A549 (cell line): ENCODE measurements around the gene CNTNAP2. TPM values are rescaled to one million over a fixed set of nuclear protein-coding genes. Genes with fewer than 3 reads are reported as not detected.

ENCODE experiments used
- ATAC-seq, 2 experiments: fragments of 200-7000 bp in 1 of 2; fragments of >200 bp in 1 of 2; cut with Nextera tagmentation in 1 of 2; cut with Tn5 transposase in 1 of 2; 3 replicates each; pipeline versions ENCODE4 v1.8.0 to v1.9.1; 2018 to 2020; ENCODE audit warnings: mild to moderate bottlenecking in 1 of 2, moderate library complexity in 1 of 2
- CTCF ChIA-PET: fragments of 300-600 bp; sonication (Branson Sonifier 250); formaldehyde crosslinking; extraction: SDS; loops from one replicate; lab custom pipeline; 2021; ENCODE audit warnings: antibody characterized with exemption, inconsistent platforms; lab: Yijun Ruan, JAX
- POLR2A ChIA-PET: fragments of 350-600 bp; formaldehyde crosslinking; extraction: SDS; loops from one replicate; lab custom pipeline; 2021; ENCODE audit warnings: antibody characterized with exemption, inconsistent platforms; lab: Yijun Ruan, JAX
- DNase-seq, 2 experiments: peaks; one replicate each; pipeline versions ENCODE4 v3.0.0 to v3.0.0-alpha.2; 2011 to 2016; ENCODE audit warnings: low read depth in 1 of 2, low spot score in 1 of 2
- FAIRE-seq: peaks from 2 replicates; lab custom pipeline; 2011; peaks lifted over from hg19 to GRCh38; lab: Jason Lieb, UNC
- H3K27ac ChIP-seq, 2 experiments: fragments of >200 bp; sonication (Bioruptor Twin); formaldehyde crosslinking; 3 replicates each; pipeline ENCODE4 v1.5.1; 2016 to 2017
- H3K4me1 ChIP-seq: fragments of >200 bp; sonication (Bioruptor Twin); formaldehyde crosslinking; 3 replicates; pipeline ENCODE4 v1.6.1; 2016
- H3K4me2 ChIP-seq: fragments of >200 bp; sonication (Bioruptor Twin); formaldehyde crosslinking; 3 replicates; pipeline ENCODE4 v1.6.1; 2016
- H3K4me3 ChIP-seq: fragments of >200 bp; sonication (Bioruptor Twin); formaldehyde crosslinking; 3 replicates; pipeline ENCODE4 v1.5.1; 2016
- H3K9me3 ChIP-seq: fragments of >200 bp; sonication (Bioruptor Twin); formaldehyde crosslinking; 3 replicates; pipeline ENCODE4 v1.6.1; 2016
- CBX2 ChIP-seq: fragments of 200-600 bp; sonication (generic); IDR thresholded peaks from 2 replicates; pipeline ENCODE4 v1.6.1; 2016; ENCODE audit warnings: low read depth, mild to moderate bottlenecking, borderline replicate concordance
- CHD4 ChIP-seq: fragments of 200-600 bp; sonication (generic); IDR thresholded peaks from 2 replicates; pipeline ENCODE4 v1.6.1; 2016; ENCODE audit warnings: antibody characterized with exemption, mild to moderate bottlenecking, borderline replicate concordance
- EHF ChIP-seq: fragments of 250-450 bp; sonication (Bioruptor Pico); IDR thresholded peaks from 2 replicates; pipeline ENCODE4 v1.5.0; 2020; ENCODE audit warnings: mild to moderate bottlenecking
- EHMT2 ChIP-seq: fragments of 200-600 bp; sonication (generic); IDR thresholded peaks from 2 replicates; pipeline ENCODE4 v1.6.1; 2016; ENCODE audit warnings: antibody characterized with exemption, low read depth, mild to moderate bottlenecking, moderate library complexity
- EP300 ChIP-seq, 2 experiments: fragments of >200 bp; sonication (Bioruptor Twin); formaldehyde crosslinking; IDR thresholded peaks; 2 replicates in 1 of 2; 3 replicates in 1 of 2; pipeline ENCODE4 v1.6.1; 2016 to 2017
- FOSB ChIP-seq: fragments of 250-450 bp; sonication (Bioruptor Pico); IDR thresholded peaks from 2 replicates; pipeline ENCODE4 v1.5.0; 2020; ENCODE audit warnings: mild to moderate bottlenecking, moderate library complexity
- GATA3 ChIP-seq: IDR thresholded peaks from 2 replicates; pipeline ENCODE4 v1.6.1; 2012; ENCODE audit warnings: borderline replicate concordance
- HDAC2 ChIP-seq: fragments of 200-600 bp; sonication (generic); IDR thresholded peaks from 2 replicates; pipeline ENCODE4 v1.6.1; 2016
- HEYL ChIP-seq: fragments of 250-450 bp; sonication (Bioruptor Pico); IDR thresholded peaks from 2 replicates; pipeline ENCODE4 v1.8.0; 2021; ENCODE audit warnings: mild to moderate bottlenecking, moderate library complexity
- JUN ChIP-seq, 2 experiments: fragments of >200 bp; sonication (Bioruptor Twin); formaldehyde crosslinking; IDR thresholded peaks; 2 replicates in 1 of 2; 3 replicates in 1 of 2; pipeline ENCODE4 v1.6.1; 2016 to 2017
- JUNB ChIP-seq: fragments of >200 bp; sonication (Bioruptor Twin); formaldehyde crosslinking; IDR thresholded peaks from 2 replicates; pipeline ENCODE4 v1.6.1; 2016
- MAFK ChIP-seq: fragments of 450-650 bp; IDR thresholded peaks from 2 replicates; pipeline ENCODE4 v1.6.1; 2014; ENCODE audit not compliant: partially characterized antibody
- MAZ ChIP-seq: fragments of 150-350 bp; IDR thresholded peaks from 2 replicates; pipeline ENCODE4 v1.6.1; 2014; ENCODE audit warnings: antibody characterized with exemption, low read depth, low read length, borderline replicate concordance
- NFE2L2 ChIP-seq: fragments of 150-350 bp; conservative IDR thresholded peaks from 2 replicates; pipeline ENCODE4 v1.6.1; 2014; ENCODE audit warnings: low read length
- NR3C1 ChIP-seq: fragments of >200 bp; sonication (Bioruptor Twin); formaldehyde crosslinking; IDR thresholded peaks from 3 replicates; pipeline ENCODE4 v1.6.1; 2017
- PHF8 ChIP-seq: fragments of 200-600 bp; sonication (generic); IDR thresholded peaks from 2 replicates; pipeline ENCODE4 v1.6.1; 2016; ENCODE audit warnings: low read depth, mild to moderate bottlenecking, antibody characterized with exemption, moderate library complexity, borderline replicate concordance
- TFCP2L1 ChIP-seq: fragments of 250-450 bp; sonication (Bioruptor Pico); IDR thresholded peaks from 2 replicates; pipeline ENCODE4 v1.5.0; 2021; ENCODE audit warnings: mild to moderate bottlenecking
- WGBS: methylation state at CpG from one replicate; pipeline ENCODE4 v1.1.6; 2017; ENCODE audit errors: missing lambda C conversion rate; 5-methylcytosine and 5-hydroxymethylcytosine counted together
- polyA plus RNA-seq, 4 experiments: library from polyadenylated mRNA; depleted of rRNA in 3 of 4; stranded (reverse); fragments of >200 nt; fragmentation: RNase III in 1 of 4; extraction: RNeasy Plus Mini Kit Qiagen cat#74134 plus additional on column Dnase treatment in 1 of 4; gene quantifications; 2 replicates in 3 of 4; 3 replicates in 1 of 4; pipeline ENCODE4 v1.2.3, GENCODE V29; 2011 to 2017
- TF ChIP-seq, protein P1 (sequence below): IDR thresholded peaks from 2 replicates; pipeline ENCODE4 v1.6.1; 2012
- TF ChIP-seq, protein P2 (sequence below): fragments of 450-650 bp; IDR thresholded peaks from 2 replicates; pipeline ENCODE4 v1.6.1; 2014; ENCODE audit warnings: antibody characterized with exemption

The CNTNAP2 gene
- polyA plus RNA-seq, 2 of the 4 experiments (the other 2 are of a cell fraction), result 0.05 to 0.13 TPM

DNA sequence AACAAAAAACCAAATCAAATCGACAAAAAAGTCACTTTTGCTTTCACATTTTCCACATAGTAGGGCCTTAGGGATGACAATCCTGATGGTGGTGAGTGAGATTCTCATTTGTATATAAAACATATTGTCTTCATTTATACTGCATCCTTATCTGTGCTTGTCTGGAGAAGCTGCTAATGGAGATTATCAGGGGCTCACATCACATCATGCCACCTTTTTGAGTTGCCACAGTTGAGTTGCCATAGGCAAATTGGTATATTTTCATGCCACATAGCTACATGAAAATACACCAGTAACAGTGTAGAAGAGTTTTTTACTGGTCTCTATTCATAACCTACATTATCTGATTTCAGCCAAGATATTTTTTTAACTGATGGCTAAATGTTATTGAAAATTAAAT lies 85.3 kb downstream of the CNTNAP2 start:
- Histone ChIP-seq H3K4me1 (no peaks in the 10 kb centered on the region), H3K9me3 (no peaks in the 10 kb centered on the region), H3K27ac (no peak overlapping the region), H3K4me3 (no peak overlapping the region), H3K4me2 (no peak overlapping the region)
- DNase-seq (no peak), ATAC-seq (no peak), FAIRE-seq (no peak)
- ChIA-PET POLR2A (no interaction called here), CTCF (no interaction called here)
- no peak for TF ChIP-seq MAZ
- TF ChIP-seq, protein P1, sequence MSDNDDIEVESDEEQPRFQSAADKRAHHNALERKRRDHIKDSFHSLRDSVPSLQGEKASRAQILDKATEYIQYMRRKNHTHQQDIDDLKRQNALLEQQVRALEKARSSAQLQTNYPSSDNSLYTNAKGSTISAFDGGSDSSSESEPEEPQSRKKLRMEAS, result no peak
- no peak for TF ChIP-seq FOSB
- TF ChIP-seq PHF8, result no peak
- 0% methylated on average over 1 of the region's 1 CpG for WGBS

DNA sequence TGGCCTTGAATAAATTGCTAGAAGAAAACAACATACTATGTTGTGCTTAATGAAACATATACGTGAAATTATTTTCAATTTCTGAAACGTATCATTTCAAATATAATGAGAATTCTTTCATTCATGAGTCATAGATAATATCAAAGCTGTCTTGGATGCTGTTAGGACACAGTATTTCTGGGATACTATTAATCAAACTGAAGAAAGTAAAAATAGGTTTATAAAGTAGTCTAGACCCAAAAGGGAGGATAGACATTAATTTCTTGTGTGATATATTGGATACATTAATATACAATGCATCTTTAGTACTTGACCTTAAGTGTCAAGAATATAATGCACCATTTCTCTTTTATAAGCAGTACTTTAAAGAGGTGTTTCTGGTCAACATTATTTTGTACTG lies 89.7 kb downstream of the CNTNAP2 start:
- H3K4me1 ChIP-seq, result no peaks in the 10 kb centered on the region
- TF ChIP-seq TFCP2L1 (CRISPR knock-in tag) (no peak), EHMT2 (no peak), HDAC2 (no peak), CHD4 (no peak), MAZ (no peak), NFE2L2 (no peak), EP300 (IDR thresholded peaks at IDR 0.05) (no peak), JUN (IDR thresholded peaks at IDR 0.05) (no peak)
- ATAC-seq (no peak), DNase-seq (no peak), FAIRE-seq (peak; percentile 36)
- ChIA-PET CTCF (interaction anchor here (0.7 kb wide), 1 partner anchor 207 kb away, joined by 3 read pairs; no protein-coding TSS in a partner anchor), POLR2A (no interaction called here)
- WGBS, result 4% methylated on average over 2 of the region's 2 CpGs
- H3K9me3 ChIP-seq, result no peaks in the 10 kb centered on the region
- no peak overlapping the region for H3K27ac ChIP-seq
- H3K4me3 ChIP-seq, result no peak overlapping the region
- H3K4me2 ChIP-seq, result no peak overlapping the region

DNA sequence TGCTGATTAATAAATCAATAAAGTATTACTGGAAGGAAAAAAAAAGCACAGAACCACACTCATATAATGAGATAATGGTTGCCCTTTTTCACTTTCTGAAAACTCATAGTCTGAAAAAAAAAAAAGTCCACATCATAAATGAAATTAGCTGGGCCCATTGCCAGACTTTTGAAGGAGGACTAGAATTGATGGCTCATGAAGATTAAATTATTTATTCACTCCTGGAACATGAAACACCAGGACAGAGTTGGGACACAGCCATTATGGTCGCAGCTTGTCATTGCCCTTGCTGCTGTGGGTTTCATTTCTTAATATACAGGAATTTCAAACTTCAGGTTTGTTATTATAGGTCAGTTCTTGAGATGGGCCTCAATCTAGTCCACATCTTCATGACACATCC lies 91.9 kb downstream of the CNTNAP2 start:
- no peaks in the 10 kb centered on the region for H3K4me1 ChIP-seq
- TF ChIP-seq NR3C1 (no peak), HEYL (CRISPR knock-in tag) (no peak), MAFK (no peak), CBX2 (no peak), GATA3 (no peak), EHF (CRISPR knock-in tag) (no peak)
- TF ChIP-seq, protein P1, result no peak
- TF ChIP-seq, protein P2, sequence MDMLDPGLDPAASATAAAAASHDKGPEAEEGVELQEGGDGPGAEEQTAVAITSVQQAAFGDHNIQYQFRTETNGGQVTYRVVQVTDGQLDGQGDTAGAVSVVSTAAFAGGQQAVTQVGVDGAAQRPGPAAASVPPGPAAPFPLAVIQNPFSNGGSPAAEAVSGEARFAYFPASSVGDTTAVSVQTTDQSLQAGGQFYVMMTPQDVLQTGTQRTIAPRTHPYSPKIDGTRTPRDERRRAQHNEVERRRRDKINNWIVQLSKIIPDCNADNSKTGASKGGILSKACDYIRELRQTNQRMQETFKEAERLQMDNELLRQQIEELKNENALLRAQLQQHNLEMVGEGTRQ, result no peak
- no peak for ATAC-seq
- POLR2A ChIA-PET, result no interaction called here
- H3K9me3 ChIP-seq, result no peaks in the 10 kb centered on the region
- CTCF ChIA-PET, result no interaction called here
- WGBS, result 0% methylated on average over 1 of the region's 1 CpG
- H3K27ac ChIP-seq, result no peak overlapping the region
- DNase-seq, result no peak
- H3K4me2 ChIP-seq, result no peak overlapping the region
- FAIRE-seq, result no peak
- H3K4me3 ChIP-seq, result no peak overlapping the region

DNA sequence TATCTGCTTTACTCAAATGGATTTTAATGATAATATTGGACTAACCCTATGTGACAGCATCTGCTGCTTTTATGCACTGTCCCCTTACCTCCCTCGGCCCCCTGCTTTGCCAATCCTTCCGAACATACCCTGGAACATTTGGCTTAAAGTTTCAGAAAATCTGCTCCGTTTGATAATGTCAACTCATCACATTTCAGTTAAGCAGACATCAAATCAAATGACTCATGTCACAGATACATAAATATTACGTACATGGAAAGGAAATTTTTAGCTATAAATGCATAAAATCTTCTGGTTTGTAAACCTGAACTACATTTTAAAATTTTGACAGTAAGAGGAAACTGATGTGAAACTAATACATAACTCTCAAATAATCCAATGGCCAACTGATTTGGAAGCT lies 98.2 kb downstream of the CNTNAP2 start:
- CTCF ChIA-PET, result no interaction called here
- 0% methylated on average over 4 of the region's 4 CpGs for WGBS
- POLR2A ChIA-PET, result no interaction called here
- no peak overlapping the region for H3K4me2 ChIP-seq
- no peaks in the 10 kb centered on the region for H3K4me1 ChIP-seq
- TF ChIP-seq HDAC2 (no peak), MAFK (peak; percentile 77), JUNB (no peak)
- no peaks in the 10 kb centered on the region for H3K9me3 ChIP-seq
- H3K27ac ChIP-seq, result no peak overlapping the region
- no peak for FAIRE-seq
- DNase-seq, result no peak
- ATAC-seq, result no peak
- H3K4me3 ChIP-seq, result no peak overlapping the region
